Globus pallidus (tissue), 1 donor: ENCODE measurements around the gene ARHGAP15.

Experiments used
- DNase-seq: peaks from one replicate; pipeline ENCODE4 v3.0.0-alpha.2; 2015; ENCODE audit warnings: low spot score

ARHGAP15 gene

DNA sequence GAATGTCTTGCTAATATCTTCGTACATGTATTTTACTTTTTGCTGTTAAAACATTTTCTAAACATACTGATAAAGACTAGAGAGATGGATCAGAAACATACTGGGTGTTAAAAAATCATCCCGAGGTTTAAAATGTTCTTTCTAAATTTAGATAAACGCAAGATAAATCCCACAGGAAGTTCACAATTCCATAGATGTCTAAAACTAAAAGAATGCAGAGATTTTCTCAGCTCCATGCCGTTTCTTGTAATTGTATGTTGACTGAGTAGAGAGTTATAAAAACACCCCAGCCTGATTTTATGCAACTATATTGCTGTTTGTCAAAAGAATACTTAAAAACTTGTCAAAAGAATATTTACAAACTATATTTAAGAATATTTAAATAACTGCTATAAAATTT lies 455.7 kb downstream of the ARHGAP15 start:
- DNase-seq = no peak

DNA sequence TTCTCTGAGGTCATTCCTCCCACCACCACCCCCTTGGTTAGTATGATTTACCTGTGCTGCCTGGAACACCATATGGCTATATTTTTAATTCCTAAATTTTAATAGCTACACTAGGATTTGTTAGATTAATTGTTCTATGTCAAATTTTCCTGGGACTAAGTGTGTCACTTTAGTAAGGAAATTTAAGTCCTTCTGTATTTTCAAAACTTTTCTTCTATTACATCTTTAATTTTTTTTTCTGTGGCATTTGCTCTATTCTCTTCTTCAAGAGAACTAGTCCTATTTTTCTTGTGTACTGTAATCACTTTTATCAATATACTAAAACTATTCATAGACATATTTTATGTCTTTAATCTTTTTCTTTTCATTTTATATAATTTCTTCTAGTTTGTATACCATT lies 456.9 kb downstream of the ARHGAP15 start:
- no peak for DNase-seq

DNA sequence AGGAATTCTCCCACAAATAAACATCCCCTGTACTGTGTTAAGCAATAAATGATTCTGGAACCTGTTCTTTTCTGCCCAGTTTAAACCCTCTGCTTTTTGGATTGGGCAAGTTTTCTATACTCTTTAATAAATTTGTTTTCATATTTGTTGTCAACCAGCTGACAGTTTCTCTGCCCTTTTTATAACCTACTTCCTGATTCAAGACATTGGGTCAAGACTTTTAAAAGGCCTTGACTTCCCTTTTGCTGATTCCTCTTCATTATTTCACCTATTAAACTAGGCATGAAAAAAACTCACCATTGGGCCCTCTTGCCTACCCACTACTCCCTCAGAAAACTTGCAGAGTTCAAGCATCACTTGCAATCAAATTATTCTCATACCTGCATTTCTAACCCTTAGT lies 459.5 kb downstream of the ARHGAP15 start:
- no peak for DNase-seq

DNA sequence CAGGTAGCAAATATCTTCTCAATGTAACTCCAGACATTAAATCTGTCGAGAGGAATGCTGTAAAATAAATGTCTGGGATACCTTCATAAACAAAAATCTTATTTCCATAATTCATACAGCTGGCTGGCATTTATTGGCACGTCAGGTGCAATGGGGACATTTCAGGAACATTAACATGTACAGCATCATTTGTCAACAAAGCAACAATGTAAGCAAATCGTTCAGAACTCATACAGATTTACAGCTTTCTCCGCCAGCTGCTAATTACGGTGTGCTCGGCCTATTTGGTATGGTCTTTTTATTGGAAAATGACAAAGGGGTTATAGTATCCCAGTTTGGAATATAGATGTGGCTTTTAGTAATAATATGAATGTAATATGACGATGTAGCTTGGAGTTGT lies 464.9 kb downstream of the ARHGAP15 start:
- DNase-seq = no peak

DNA sequence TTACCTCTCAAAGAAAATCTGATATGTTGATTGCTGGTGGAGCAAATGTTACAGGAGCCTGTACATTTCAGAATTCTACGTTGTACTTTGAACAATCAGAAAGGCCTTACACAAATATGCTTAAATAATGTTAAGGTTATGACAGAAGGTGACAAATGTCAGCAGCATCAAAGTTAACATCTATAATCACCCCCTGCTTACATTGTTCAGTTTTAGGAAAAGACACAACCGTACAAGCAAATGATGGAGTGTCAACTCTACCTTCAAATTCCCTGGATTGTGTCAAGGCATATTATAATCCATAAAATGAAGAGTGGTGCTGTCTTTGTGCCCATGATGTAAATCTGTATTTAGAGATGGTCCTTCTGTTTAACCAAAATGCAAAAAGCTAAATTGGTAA lies 465.5 kb downstream of the ARHGAP15 start:
- DNase-seq = no peak

DNA sequence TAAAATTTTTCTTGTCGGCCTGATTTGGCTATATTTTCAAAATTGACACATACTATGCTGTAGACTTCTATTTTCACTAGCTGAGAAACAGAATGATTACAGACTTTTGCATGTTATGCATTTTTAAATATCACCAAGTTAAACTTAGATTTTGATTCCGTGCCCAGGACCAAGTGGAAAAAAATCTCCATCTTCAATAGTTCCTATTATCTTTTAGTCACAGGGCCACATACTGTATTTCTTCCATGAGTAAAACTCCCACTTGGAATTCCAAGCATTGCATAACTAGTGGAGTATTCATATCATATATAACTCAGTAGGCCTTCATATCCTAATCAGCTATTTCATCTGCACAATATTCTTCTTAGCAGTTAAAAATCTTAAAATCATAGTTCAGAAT lies 470.9 kb downstream of the ARHGAP15 start:
- no peak for DNase-seq

DNA sequence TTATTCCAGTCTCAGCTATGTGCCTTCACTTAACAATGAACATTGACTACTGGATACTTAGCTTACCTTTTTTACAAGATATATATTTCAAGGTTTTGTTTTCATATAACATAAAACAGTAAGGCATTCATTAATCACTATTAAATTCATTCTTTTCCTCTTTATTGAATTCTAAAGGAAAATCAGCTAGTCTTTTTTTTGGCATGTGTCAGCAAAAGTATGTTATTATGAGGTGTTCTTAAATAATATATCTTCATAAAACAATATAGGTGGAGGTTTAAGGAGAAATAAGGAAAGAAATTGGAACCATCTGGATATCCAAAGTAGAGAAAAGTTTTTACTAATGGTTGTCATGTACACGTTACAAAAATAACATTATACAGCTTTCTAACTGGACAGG lies 472.6 kb downstream of the ARHGAP15 start:
- DNase-seq = no peak

DNA sequence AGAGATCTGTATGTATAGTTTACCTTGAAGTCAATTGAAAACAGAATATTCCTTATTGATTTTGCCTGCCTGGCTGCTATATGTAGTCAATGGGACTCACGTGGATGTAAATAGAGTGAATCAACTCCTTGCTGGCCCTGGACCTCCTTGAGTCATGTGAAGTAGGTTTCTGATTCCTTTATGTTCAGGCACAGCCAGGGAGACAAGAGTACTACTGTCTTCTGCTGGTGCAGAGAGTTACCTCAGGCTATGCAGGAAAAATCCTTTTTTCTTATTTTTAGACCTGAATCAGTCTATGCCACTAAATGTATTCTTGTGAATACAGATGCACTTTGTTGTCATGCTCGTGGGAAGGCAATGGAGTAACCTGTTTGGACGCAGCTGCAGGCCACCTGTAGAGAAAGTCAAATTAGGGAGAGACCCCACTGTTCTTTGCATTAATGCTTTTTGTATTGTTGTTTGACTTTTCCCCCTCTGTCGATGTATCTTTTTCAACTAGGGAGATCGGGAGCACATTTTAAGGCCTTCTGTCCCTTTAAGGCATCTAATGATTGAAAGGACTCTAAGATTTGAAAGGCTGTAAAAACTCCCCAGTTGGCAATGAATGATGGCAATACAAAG lies 473.9 kb downstream of the ARHGAP15 start:
- no peak for DNase-seq

DNA sequence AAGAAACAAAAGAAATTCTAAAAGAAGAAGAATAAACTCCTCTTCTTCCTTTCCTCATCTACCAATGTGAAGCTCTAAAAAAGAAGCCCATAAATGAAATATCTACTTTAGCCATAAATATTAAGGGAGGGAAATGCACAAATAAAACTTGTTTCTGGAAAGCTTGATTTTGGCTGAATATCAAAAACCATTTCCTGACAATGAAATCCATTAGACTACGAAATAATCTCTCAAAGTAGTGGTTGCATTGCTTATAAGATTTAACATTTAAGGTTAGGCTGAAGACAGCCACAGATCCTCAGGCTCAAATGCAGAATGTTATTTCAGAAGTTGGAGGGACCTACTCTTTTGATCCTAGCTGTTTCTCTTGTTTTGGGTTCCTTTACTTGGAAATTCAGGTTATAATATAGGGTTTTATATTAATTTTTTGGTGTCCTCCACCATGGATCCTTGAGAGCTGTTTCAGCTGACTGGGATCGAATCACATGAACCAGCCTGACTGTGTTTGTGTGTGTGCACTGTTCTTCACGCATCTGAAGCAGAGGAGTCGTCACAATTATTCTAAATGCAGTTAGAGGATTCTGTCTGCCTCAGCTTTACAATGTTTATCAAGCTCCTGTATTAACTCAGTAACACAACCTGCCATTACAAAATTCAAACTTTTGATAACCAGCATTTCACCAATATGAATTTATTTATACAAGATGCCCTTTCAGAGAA lies 474.8 kb downstream of the ARHGAP15 start:
- DNase-seq = no peak

DNA sequence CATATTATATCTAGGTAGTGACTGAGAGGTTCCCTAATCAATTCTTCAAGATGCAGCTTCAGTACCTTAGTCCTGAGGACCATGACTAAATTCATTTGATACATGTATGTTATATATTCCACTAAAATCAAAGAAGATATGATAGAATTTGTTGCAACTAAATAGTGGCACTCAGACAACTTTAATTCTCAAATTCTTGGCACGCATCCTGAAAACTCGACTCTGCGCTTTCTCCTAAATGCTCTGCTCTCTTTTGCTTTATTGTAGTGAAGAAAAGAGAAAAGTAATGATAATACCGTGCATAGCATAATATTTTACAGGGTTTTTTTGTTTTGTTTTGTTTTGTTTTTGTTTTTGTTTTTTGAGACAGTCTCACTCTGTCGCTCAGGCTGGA lies 475.3 kb downstream of the ARHGAP15 start:
- no peak for DNase-seq

DNA sequence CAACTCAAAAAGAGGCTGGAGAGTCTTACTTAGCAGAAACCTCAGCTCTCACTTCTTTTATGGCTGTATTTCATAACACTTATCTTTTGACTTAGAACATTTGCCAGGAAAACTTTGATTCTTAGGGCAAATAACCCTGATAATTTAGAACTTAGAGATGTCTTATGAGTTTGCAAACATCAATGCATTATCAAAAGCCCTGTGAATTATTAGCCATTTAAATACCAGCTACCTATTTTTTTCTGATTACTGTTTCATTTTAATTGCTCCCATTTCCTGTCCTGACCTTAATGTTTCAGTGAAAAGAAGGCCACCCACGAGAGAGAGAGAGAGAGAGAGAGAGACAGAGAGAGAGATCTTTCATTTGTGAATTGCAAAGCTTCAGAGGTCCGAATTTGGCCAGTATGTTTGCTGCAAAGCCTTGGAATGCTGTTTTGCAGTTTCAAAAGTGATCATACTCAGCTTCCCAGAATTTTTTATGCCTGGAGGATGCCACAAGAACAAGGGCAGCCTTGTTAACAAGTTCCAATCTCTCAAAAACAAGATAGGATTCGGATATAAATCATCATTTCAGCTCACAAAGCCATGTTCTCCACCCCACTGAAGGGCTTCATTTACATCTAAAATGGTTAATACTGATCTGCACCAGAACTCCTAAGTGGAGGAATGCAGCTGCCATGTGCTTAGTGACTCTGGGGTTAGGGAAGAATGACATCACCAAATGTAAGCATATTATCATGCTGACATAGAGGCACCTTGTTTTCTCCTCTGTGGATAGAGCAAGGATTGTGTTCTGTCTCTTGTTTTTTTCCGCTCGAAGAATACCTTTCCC lies 478.2 kb downstream of the ARHGAP15 start:
- peak; percentile 54 for DNase-seq

DNA sequence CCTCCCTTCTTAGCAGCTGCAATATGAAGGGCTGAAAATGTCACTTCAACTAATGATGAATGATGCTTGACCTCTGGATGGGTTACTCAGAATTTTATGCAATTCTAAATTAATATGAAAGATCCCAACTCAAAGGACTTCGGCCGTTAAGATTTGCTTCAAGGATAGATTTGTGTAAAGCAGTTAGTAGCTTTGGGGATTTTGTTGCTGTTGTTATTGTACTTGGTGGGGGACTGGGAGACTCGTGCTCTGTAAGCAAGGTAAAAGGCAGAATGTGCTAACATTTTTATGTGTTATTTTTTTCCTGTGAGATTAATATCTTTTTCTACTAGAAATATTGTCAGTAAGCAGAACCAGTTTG lies 478.8 kb downstream of the ARHGAP15 start:
- DNase-seq = no peak

DNA sequence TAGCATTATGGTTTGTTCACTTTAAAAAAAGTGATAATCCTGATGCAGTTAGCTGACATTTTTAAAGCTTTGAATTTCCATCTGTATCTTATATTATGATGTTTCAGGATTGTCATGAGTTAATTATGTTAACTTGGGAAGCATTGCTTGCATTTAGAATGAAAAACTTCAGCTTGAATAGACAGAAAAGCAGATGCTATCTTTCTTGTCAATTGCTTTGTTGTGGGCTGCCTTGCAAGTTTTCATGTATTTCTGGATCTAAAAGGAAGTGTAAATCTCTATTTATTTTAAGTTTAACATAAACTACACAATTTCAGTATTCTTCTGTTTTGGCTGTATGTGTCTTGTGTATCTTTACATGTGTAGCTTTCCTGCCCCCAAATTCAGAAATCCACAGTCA lies 479.5 kb downstream of the ARHGAP15 start:
- DNase-seq = no peak

DNA sequence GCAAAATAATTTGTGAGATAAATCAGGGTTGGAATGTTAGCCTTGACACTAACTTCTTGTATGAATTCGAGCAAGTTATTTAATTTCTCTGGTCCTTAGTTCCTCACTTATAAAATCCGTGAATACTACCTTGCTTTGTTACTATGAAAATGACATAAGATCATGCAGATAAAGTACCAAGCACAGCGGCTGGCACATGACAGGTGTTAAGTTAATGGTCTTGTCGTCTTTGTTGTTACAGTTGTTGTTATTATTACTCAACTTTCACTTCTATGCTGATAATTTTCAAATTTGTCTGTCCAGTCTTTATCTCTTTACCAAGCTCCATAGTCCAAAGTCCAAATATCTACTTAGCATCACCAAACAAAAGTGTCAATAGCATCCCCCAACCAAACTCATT lies 482.1 kb downstream of the ARHGAP15 start:
- DNase-seq = no peak

DNA sequence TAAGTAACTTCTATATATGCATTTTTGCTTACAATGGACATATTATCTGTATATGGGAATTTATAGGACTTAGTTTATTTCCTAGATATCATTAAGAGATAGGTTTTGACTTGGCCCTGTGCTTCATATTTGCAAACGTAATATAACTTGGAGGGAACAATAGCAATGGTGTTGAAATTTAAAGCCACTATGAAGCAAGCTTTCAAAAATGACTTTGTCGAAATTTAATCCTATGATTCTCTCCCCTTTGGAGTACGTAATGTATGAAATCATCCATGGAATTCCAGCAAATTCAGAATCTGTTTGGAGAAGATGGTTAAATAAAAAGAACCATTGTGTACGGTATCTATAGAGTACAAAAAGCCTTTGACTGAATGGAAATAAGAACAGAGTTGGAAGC lies 486.3 kb downstream of the ARHGAP15 start:
- peak; percentile 51 for DNase-seq

DNA sequence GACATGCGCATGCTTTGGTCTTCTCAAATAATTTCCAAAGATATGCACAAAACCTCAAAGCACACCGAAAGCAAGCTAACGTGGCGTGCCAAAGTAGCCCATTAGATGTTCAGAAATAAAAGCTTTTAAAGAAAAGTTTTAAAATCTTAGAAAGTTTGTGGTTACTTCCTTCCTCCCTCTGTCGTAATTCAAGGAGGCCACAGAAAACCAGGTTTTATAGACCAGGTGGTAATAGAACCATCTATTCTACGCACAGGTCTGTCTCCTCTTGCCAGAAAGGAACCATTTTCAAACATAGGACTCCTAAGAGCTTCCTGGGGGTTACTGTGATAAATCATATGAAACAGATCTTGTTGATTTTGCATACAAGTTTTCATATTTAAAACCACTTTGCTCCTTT lies 487.2 kb downstream of the ARHGAP15 start:
- no peak for DNase-seq

DNA sequence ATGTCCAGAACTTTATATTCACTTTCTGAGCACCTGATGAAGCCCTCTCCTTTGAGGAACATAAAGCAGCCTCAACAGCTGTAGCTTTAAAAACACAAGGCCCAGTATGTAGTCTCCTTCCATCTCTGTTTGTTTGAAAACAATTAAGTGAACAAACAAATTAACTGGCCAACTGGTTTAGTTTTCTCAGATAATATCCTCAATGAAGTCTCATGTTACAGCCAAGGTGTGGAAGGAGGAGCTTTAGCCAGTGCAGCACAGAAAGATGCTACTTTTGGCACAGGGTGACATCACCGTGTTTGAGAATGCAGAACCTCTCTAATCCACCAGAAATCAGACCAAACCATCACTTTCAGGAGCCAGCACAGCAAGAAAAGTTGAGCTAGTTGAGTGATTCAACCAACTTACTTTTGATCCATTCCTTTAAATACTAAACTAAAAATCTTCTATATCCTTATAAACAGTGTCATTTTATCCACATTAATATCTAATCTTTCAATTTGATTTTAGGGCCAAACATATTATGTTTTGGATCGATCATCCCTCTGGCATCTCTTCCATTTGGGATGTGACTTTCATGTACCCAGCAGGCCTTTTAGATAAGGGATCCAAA lies 488.7 kb downstream of the ARHGAP15 start:
- no peak for DNase-seq

DNA sequence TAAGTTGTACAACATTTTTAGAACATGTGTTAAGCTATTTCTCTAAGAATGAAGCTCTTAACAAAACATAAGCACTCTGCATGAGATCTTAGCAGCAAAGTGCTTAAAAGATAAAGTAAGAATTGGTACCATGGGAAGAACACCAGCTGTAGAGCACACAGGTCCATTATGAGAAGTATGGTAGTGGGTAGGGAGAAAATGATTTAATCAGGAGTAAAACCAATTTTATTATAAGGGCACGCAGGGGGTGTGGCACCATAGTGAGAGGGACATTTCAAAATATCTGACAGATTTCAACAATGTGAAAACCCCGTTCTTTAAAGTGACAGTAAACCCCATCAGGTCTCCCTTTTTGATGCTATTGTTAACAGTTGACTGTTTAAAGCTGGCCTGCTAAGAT lies 492.9 kb downstream of the ARHGAP15 start:
- no peak for DNase-seq

DNA sequence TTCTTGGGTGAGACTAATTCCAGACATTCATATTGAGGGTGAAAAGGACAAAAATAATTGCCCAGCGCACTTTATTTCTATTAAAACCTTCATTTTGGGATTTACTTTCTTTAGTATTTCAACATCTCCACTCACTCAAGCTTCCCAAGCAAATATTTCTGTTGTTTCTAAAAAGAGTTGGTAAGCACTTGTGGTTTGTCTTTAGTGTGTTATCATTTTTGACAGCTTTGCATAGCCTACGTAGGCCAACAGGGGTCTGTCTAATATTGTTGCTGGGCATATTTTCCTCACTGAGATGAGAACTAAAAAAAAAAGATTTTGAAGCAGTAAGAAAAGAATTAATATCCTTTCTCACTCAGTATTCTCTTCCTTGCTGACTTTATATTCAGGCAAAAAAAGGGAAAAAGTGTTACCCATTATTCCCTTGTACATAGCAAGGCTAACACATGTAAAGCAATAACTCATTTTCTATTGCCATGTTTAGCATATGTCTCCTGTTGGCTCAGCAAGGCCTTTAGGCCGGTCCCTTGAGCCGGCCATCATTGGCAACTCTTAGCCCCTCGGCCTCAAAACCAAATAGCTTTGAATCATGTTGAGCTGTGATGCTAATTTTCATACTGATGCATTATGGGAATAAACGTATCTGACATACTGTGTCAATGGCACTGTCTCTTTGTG lies 494.2 kb downstream of the ARHGAP15 start:
- no peak for DNase-seq

DNA sequence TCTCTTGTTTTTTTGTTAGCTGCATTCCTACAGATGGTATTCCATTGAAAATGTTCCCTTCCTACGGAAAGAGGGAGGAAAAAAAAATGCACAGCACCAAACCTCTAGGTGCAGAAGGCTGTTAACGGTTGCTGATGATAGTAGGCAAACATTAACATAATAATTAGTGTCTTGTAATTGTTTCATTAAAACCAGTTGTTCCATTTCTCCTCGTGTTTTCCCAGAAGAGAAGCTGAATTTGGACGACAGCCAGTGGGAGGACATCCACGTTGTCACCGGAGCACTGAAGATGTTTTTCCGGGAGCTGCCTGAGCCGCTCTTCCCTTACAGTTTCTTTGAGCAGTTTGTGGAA lies 494.7 kb downstream of the ARHGAP15 start:
- DNase-seq = no peak

DNA sequence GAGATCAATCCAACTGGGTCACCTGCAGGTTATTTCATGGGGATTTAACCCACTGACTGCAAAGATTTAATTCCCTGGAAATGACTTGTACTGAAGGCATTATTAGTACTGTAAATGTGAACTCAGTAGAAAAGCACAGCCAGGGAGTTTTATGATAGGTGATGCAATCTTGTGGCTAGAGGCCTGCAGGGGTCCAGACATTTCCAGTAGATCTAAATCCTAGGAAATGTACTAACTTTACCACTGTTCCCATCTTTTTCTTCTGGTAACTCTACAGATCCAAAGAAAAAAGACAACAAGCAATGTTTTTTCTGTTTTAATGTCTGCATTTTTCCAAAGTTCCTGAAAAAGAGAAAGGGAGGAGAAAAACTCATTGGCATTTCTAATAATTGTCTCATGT lies 500.1 kb downstream of the ARHGAP15 start:
- no peak for DNase-seq

DNA sequence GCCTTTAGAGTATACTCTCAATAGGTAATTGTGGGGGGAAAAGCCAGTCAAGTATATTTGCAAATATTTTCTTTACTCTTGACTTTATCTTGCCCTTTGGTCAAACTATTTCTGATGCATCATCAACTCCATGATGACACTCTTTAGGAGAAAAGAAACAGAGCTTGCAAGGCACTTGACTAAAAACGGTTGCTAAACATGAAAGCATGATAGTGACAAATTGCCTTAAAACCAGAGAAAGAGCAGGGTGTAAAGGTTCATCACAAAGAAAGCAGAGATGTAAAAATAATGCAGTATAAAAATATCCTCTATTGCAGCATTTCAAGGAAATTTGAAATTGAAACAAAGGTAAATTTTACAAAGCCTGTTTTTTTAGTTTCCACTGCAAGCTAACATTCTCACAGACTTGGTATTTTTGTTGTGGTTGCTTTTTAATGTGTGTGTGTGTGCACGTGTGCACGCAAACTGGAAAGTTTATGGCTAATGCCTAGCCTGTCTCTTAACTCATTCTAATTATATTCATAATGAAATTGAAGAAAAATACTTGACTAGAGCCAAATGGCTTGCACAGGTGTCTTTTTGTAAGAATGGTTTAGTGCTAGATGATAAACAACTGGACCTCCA lies 503.6 kb downstream of the ARHGAP15 start:
- no peak for DNase-seq
